DMS153 treated with DMSO at 0.1 percent for 48 hours (cell line): ENCODE measurements around the gene PTPRT.
"Not testable (repeated sequence)": the region's sequence is repeated elsewhere in the genome, so short reads cannot be mapped to it uniquely, and the experiment has no call there.

Experiments used
- DNase-seq: peaks from one replicate; lab custom pipeline; 2025; ENCODE audit not compliant: unreplicated experiment; lab: John Stamatoyannopoulos, UW

The PTPRT gene

DNA sequence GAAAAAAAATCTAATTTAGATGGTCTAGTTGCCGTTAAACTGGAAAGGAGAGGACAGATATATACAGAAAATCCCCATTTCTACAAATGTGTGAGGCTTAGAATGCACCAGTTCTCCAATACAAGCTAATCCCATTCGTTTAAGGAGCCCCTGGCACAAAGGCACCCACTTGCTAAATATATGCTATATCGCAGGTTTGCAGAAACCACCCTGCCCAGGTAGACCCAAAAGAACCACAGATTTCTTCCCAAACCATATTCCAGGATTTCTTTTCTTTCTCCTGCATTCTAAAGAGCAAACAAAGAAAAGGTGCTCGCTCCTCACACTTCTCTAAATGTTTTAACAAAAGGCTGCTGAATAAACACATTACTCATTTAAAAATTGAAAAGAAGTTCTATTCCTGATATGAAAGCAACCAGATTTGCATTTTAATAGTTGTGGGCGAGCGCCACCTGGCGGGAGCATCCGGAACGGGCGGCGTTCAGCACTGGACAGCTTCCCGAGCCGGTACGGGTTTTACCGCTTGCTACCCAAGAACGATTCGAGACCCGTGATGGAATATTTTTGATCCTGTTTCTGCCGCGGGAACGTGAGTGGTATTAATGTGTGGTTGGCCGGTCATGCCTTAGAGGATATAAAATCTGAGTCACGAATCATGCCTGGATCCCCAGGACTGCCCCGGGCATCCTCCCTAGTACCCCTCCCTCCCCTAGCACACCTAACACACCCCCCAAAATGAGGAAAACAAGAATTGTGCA lies 2.1 kb downstream of the PTPRT start:
- peak; percentile 68 for DNase-seq

DNA sequence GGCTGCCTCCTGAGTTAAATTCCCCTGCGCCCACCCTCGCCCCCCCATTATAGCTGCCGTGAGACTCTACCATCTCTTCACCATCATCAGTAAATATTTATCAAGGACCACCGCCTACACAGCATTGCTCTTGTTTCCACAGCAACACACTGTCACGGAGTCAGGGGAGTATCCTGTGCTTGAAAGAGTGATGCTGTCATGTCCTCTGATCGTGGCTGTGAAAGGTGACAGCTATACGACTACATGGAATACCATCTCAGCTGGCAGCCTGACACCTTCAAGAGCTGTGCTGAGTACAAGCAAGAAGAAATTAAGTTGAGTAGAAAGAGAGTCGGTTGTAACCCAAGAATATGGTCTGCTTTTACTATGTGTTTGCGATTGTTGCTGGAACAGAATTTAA lies 3.4 kb downstream of the PTPRT start:
- no peak for DNase-seq

- DNase-seq = no peak
Observed at GRCh38 chr20:43185901-43186300, 3.8 kb downstream of the PTPRT start.

DNA sequence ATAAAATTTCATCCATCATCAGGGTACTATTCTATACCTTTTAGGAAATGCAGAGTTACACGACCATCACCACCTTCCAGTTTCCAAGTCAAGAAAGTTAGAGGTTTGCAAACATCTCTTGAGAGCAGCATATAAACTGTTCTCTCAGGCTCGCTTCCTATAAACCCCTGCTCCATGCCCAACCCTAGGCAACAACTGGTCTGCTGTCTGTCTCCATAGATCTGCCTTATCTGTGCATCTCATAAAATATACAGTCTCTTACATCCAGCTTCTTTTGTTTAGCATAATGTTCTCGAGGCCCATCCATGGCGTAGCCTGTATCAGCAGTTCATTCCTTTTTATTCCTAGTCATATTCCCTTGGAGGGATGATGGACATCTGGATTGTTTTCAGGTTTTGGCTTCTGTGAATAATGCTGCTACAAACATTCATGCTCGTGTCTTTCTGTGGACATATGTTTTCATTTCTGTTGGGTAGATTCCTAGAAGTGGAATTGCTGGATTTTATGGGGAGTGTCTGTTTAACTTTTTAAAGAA lies 6.1 kb downstream of the PTPRT start:
- DNase-seq = no peak

DNA sequence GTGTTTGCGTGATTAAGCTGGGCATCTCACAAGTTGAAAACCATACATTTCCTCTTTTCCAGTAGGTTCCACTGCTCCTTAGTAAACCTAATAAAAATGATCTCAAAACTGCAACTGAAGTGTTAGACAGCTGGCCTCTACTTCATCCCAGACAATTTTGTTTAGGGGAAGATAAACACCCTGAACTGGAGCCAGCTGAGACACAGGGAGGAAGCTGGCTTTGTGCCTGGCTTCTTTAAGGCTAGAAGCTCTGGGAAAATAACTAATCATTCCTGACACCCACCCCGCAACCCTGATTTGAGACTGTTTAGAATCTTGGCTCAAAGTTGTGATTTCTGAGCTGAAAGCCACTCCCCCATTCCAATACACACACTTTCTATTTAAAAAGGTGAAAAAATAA lies 11.6 kb downstream of the PTPRT start:
- no peak for DNase-seq

- DNase-seq = no peak
Observed at GRCh38 chr20:43176726-43177125, 13.0 kb downstream of the PTPRT start.

GRCh38 chr20:43171930-43172329 lies 17.8 kb downstream of the PTPRT start:
- DNase-seq = no peak

GRCh38 chr20:43170771-43171170 lies 18.9 kb downstream of the PTPRT start:
- DNase-seq = no peak

DNA sequence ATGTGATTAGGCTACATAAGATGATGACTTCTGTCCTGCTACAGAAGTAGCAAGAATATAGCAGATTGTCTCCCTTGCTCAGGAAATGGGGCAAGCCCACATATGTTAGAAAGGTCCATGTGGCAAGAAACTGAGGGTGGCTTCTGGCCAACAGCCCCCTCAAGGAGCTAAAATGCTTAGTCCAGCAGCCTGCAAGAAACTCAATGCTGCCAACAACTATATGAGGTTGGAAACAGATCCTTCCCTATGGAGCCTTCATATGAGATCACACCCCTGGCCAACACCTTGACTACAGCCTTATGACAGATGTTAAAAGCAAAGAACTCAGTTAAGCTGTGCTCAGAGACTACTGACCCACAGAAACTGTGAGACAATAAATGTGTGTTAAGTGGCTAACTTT lies 22.1 kb downstream of the PTPRT start:
- no peak for DNase-seq

DNA sequence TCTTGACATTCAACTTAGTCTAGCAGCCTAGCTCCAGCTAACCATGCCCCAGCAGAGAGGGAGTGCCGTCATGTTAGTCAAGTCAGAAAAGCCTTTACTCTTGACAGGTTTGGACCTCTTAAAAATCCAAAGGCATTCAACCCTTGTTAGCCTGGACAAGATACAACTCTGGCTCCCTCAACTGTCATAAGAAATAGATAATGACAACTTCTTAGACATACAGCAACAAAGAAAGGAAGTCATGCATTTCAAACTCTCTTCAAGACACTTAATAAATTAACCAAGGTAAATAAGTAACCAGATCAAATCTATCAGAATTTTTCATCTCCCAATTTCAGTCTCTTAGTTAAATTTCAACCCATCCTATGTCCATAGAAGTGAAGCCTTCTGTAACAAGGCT lies 22.7 kb downstream of the PTPRT start:
- DNase-seq = no peak

- DNase-seq = no peak
Observed at GRCh38 chr20:43165611-43166010, 24.1 kb downstream of the PTPRT start.

DNA sequence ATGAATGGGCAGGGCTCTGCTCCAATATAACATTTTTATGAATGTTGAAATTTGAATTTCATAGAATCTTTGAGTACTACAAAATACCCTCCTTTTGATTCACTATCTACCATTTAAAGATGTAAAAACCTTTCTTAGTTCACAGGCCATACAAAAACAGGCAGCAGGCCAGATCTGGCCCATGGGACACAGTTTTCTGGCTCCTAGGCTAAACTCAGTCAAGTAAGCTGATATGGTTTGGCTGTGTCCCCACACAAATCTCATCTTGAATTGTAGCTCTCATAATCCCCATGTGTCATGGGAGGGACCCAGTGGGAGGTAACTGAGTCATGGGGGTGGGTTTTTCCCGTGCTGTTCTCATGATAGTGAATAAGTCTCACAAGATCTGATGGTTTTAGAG lies 25.0 kb downstream of the PTPRT start:
- DNase-seq = not testable (repeated sequence)

GRCh38 chr20:43161716-43162115 lies 28.0 kb downstream of the PTPRT start:
- no peak for DNase-seq

- DNase-seq = no peak
Observed at GRCh38 chr20:43160941-43161340, 28.8 kb downstream of the PTPRT start.

DNA sequence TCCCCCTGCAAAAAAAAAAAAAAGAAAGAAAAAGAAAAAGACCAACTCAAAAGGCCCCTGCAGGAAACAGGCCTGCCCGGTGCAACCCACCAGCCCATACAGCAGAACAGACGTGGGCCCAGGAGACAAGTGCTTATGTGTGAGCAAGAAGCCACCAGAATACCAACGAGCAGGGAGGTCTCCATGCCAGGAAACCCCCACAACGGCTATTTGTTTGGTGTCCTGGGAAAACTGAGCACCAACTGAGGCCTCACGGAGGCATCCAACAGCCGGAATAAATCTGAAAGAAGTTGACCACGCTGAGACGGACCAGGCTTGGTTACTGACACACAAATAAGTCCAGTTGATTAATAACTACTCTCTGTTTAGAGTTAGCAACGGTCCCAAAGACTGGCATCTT lies 29.7 kb downstream of the PTPRT start:
- DNase-seq = no peak

DNA sequence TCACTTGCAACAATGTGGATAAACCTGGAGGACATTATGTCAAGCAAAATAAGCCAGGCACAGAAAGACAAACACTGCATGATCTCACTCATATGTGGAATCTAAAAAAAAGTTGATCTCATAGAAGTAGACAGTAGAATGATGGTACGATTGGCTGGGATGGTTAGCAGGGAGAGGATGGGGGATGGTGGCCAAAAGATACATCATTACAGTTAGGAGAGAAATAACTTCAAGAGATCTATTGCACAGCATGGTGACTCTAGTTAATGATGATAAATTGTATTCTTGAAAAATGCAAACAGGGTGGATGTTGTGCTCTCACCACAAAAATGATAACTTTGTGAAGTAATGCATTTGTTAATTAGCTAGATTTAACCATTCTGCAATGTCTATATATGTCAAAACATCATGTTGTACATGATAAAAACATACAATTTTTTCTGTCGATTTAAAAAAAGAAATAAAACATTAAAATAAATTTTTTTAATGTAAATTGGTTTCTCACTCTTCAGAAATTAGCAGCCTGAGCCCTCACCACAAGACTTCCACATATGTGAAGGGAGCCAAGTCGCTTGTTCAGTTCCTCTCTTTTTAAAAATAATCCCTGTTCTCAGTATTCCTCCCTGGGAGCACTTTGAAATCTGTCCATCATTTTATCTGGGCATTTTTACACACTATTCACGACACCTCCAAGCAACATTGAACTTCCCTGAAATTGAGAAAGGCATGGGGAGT lies 34.2 kb downstream of the PTPRT start:
- no peak for DNase-seq

DNA sequence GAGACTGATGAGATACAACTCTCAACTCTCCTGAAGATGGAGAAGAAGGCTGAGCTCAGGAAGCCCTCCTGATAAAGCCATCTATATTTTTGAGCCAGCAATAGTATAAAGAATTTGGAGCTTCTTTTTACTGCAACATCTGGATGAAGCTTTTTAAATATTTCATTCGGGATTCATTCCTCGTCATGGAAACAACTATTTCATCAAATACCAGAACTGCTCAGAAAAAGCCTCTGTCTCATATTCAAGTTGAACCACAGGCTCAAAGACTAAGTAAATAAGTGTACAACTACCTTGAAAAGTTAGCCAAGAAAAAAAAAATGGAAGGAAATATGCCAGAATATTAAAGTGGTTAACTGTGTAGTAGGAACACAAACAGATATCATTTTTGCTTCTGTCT lies 37.8 kb downstream of the PTPRT start:
- DNase-seq = no peak

GRCh38 chr20:43151256-43151655 lies 38.5 kb downstream of the PTPRT start:
- DNase-seq = no peak

GRCh38 chr20:43140726-43141125 lies 49.0 kb downstream of the PTPRT start:
- no peak for DNase-seq

DNA sequence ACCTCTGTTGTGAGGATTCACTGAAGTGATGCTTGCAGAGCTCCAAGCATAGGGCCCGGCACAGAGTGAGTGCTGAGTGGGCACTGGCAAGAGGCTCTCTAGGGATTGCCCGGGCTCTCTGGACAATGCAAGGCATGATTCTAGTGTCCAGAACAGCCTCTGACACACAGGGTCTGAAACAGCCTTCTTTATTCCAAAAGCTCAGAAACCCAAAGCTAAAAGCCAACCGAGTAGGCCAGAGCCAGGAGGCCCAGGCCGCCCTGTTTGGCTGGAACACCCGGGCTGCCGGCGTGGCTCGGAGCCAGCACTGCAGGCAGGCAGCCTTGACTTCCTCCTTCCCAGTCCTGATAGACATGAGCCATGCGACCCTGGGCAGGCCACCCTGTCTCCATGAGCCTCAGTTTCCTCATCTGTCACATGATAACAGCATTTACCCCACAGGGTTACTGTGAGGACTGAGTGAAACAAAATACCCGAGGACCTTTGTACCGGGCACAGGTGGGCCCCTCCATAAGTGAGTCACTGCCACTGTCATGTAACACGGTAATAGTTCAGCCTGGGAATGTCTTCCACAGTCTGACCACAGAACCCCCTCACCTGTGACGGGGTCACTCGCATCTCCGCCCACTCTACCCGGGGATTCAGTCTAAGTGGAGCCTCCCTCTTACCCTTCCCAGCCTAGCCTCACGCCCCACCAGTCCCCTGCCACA lies 51.5 kb downstream of the PTPRT start:
- DNase-seq = no peak

DNA sequence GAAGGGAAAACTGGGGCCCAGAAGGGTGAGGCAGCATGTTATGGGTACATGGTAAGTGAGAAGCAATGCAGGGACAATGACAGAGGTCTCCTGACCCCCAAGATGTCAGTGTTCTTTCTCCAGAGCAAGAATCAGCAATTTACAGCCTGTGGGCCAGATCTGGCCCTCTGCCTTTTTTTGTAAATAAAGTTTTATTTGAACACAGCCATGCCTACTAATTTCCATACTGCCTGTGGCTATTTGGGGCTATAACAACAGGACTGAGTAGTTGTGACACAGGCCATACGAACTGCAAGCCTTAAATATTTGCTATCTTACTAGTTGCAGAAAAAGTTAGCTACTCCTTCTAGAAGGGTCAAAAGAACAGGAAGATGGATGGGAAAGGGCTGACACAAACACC lies 52.5 kb downstream of the PTPRT start:
- no peak for DNase-seq

GRCh38 chr20:43124241-43124640 lies 65.5 kb downstream of the PTPRT start:
- no peak for DNase-seq
